ENCODE measurements around the gene EVC2.

The EVC2 gene

DNA sequence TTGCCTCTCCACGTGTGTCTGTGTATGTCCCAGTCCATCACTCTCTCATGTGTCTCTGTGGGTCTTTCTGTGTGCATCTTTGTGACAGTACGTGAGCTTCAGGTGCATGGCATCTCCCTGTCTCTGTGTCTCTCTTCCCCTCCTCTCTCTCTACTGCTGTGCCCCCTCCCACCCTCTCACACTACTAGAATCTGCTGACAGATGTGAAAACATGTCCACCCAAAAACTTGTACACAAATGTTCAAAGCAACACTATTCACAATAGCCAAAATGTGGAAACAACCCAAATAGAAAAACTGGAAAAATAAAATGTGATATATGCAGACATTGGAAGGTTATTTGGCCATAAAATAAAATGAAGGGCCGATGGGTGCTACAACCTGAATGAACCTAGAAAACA is 12.6 kb upstream of the EVC2 start:
- Histone ChIP-seq H4K20me1 (ENCODE audit: insufficient read depth, low read length, poor library complexity, severe bottlenecking) (no peaks in the 10 kb centered on the region), H3K9me2 (replicated peaks; ENCODE audit: low read depth, low read length) (no peaks in the 10 kb centered on the region), H3K9ac (ENCODE audit: low read depth, low read length, poor library complexity, severe bottlenecking) (no peak overlapping the region), H3K9me3 (ENCODE audit: insufficient read depth, low read depth, low read length) (no peaks in the 10 kb centered on the region), H3K4me2 (ENCODE audit: low read depth, low read length, poor library complexity, severe bottlenecking) (no peak overlapping the region), H3K4me1 (ENCODE audit: insufficient read depth, low read length, poor library complexity, severe bottlenecking) (no peaks in the 10 kb centered on the region), H2AFZ (ENCODE audit: low read length) (no peak overlapping the region), H3K4me3 (ENCODE audit: low read length, poor library complexity, severe bottlenecking) (no peak overlapping the region), H3K27me3 (ENCODE audit: insufficient read depth, low read length, poor library complexity, severe bottlenecking) (no peaks in the 10 kb centered on the region), H3F3A (ENCODE audit: low read depth) (no peaks in the 10 kb centered on the region), H3K36me3 (ENCODE audit: insufficient read depth, low read length) (no peaks in the 10 kb centered on the region), H3K79me2 (ENCODE audit: insufficient read depth, low read length) (no peaks in the 10 kb centered on the region)
- TF ChIP-seq, protein P1, sequence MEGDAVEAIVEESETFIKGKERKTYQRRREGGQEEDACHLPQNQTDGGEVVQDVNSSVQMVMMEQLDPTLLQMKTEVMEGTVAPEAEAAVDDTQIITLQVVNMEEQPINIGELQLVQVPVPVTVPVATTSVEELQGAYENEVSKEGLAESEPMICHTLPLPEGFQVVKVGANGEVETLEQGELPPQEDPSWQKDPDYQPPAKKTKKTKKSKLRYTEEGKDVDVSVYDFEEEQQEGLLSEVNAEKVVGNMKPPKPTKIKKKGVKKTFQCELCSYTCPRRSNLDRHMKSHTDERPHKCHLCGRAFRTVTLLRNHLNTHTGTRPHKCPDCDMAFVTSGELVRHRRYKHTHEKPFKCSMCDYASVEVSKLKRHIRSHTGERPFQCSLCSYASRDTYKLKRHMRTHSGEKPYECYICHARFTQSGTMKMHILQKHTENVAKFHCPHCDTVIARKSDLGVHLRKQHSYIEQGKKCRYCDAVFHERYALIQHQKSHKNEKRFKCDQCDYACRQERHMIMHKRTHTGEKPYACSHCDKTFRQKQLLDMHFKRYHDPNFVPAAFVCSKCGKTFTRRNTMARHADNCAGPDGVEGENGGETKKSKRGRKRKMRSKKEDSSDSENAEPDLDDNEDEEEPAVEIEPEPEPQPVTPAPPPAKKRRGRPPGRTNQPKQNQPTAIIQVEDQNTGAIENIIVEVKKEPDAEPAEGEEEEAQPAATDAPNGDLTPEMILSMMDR (conservative IDR thresholded peaks at IDR 0.05; ENCODE audit: low read length) = no peak
- TF ChIP-seq EZH2phosphoT487 (IDR thresholded peaks at IDR 0.05; ENCODE audit: borderline replicate concordance) = no peak

DNA sequence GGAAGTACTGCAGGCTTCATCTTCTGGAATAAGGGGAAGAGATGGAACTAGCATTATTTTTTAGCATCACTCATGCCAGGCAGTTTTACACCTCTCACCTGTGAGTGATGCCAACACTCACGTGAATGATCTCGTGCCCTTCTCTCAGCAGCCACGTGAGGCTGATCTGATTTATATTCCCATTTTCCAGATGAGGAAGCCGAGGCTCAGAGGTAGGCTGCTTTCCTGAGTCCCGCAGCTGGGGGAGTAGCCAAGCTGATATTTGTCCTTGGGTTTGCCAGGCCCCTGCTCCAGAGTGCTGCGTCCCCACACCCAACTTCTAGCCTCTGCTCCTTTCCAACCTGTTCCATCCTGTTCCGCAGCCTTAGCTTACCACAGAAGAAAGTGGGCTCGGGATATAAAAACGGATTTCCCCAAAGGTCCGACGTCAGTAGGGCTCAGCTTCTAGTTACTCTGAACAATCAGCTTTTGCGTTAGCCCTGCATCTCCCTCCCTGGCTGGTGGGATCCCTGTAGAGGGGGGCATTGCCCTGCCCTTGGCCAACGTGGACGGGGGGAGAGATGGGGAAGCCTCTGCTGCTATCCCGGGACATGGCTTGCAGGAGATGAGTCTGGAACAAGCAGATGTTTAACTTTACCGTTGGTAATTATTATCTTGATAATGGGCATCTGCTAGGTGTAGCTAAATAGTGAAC is 11.9 kb upstream of the EVC2 start:
- Histone ChIP-seq H3K4me2 (ENCODE audit: low read depth, low read length, poor library complexity, severe bottlenecking) (no peak overlapping the region), H3K36me3 (ENCODE audit: insufficient read depth, low read length) (no peaks in the 10 kb centered on the region), H3K4me3 (ENCODE audit: low read length, poor library complexity, severe bottlenecking) (no peak overlapping the region), H3K9ac (ENCODE audit: low read depth, low read length, poor library complexity, severe bottlenecking) (no peak overlapping the region), H4K20me1 (ENCODE audit: insufficient read depth, low read length, poor library complexity, severe bottlenecking) (no peaks in the 10 kb centered on the region), H3K4me1 (ENCODE audit: insufficient read depth, low read length, poor library complexity, severe bottlenecking) (no peaks in the 10 kb centered on the region), H3K27me3 (ENCODE audit: insufficient read depth, low read length, poor library complexity, severe bottlenecking) (no peaks in the 10 kb centered on the region), H2AFZ (ENCODE audit: low read length) (no peak overlapping the region), H3K9me2 (replicated peaks; ENCODE audit: low read depth, low read length) (no peaks in the 10 kb centered on the region), H3F3A (ENCODE audit: low read depth) (no peaks in the 10 kb centered on the region), H3K79me2 (ENCODE audit: insufficient read depth, low read length) (no peaks in the 10 kb centered on the region), H3K9me3 (ENCODE audit: insufficient read depth, low read depth, low read length) (no peaks in the 10 kb centered on the region)
- TF ChIP-seq EZH2phosphoT487 (IDR thresholded peaks at IDR 0.05; ENCODE audit: borderline replicate concordance) = no peak
- TF ChIP-seq, protein P1 (conservative IDR thresholded peaks at IDR 0.05; ENCODE audit: low read length) = no peak

DNA sequence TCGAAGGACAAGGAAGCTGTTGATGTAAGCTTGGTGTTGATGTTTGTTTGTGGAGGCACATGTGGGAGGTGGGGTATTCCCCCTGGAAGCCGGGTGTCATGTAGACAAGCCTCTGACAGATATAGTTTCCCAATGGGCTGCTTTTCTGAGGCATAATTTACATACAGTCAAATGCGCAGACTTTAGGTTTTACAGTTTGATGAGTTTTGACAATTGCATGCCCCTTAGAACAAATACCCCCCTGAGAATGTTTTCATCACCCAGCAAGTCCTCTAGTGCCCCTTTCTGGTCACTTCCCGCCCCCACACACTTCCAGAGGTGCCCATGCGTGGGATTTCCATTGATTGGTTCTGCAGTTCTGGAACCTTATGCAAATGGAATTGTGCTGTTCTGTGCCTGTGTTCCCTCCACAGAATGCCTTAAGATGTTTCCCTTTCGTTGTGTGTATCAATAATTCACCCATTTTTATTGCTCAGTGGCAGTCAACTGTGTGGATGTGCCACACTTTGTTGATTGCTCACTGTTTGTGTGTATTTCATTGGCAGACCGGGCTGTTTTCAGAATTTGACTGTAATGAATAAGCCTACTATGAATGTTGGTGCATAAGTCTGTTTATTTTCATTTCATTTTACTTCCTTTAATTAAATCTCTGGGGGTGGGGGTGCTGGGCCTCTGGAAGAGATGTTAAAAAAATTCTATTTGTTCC is 11.1 kb upstream of the EVC2 start:
- no peaks in the 10 kb centered on the region for H4K20me1 ChIP-seq (ENCODE audit: insufficient read depth, low read length, poor library complexity, severe bottlenecking)
- H3K9me3 ChIP-seq (ENCODE audit: insufficient read depth, low read depth, low read length) = 0 out of 2 replicates have a peak, but pooled peaks cover under 1% of the 10 kb centered on the region
- no peaks in the 10 kb centered on the region for H3K36me3 ChIP-seq (ENCODE audit: insufficient read depth, low read length)
- no peaks in the 10 kb centered on the region for H3K9me2 ChIP-seq (replicated peaks; ENCODE audit: low read depth, low read length)
- no peak overlapping the region for H2AFZ ChIP-seq (ENCODE audit: low read length)
- no peak overlapping the region for H3K4me2 ChIP-seq (ENCODE audit: low read depth, low read length, poor library complexity, severe bottlenecking)
- H3K4me3 ChIP-seq (ENCODE audit: low read length, poor library complexity, severe bottlenecking) = no peak overlapping the region
- no peaks in the 10 kb centered on the region for H3K79me2 ChIP-seq (ENCODE audit: insufficient read depth, low read length)
- H3K9ac ChIP-seq (ENCODE audit: low read depth, low read length, poor library complexity, severe bottlenecking) = no peak overlapping the region
- TF ChIP-seq, protein P1 (conservative IDR thresholded peaks at IDR 0.05; ENCODE audit: low read length) = no peak
- no peak for TF ChIP-seq EZH2phosphoT487 (IDR thresholded peaks at IDR 0.05; ENCODE audit: borderline replicate concordance)
- no peaks in the 10 kb centered on the region for H3K27me3 ChIP-seq (ENCODE audit: insufficient read depth, low read length, poor library complexity, severe bottlenecking)
- H3K4me1 ChIP-seq (ENCODE audit: insufficient read depth, low read length, poor library complexity, severe bottlenecking) = no peaks in the 10 kb centered on the region
- no peaks in the 10 kb centered on the region for H3F3A ChIP-seq (ENCODE audit: low read depth)
